K562 (cell line): ENCODE results near the gene TSHZ1. TPM values are rescaled to one million over a fixed set of nuclear protein-coding genes. Genes with fewer than 3 reads are reported as not detected.

Experiments
- ATAC-seq: fragments of 200-7000 bp; cut with Tn5 transposase; 3 replicates; pipeline ENCODE4 v1.9.1; 2020; ENCODE audit warnings: moderate library complexity
- BruUV-seq: library from RNA; stranded (reverse); fragments of 400-500 nt; replicated peaks from 2 replicates; lab custom pipeline; 2021; lab: Mats Ljungman, UMichigan
- CTCF ChIA-PET: fragments of 300-600 bp; formaldehyde crosslinking; extraction: SDS; loops from one replicate; lab custom pipeline; 2021; ENCODE audit warnings: low intra/inter-chr PET ratio; lab: Yijun Ruan, JAX
- POLR2A ChIA-PET: fragments of 300-600, 350-650 bp; sonication (Branson Sonifier 250); formaldehyde crosslinking; extraction: SDS; loops from one replicate; lab custom pipeline; 2021; ENCODE audit warnings: antibody characterized with exemption, inconsistent platforms; lab: Yijun Ruan, JAX
- DNase-seq, 4 experiments: peaks; one replicate each; pipeline versions ENCODE4 v3.0.0 to v3.0.0-alpha.2; 2011 to 2018; ENCODE audit warnings: low spot score in 3 of 4, mixed read lengths in 3 of 4; ENCODE audit errors: extremely low read depth in 1 of 4
- FAIRE-seq: peaks from 2 replicates; lab custom pipeline; 2011; peaks lifted over from hg19 to GRCh38; lab: Jason Lieb, UNC
- H2AFZ ChIP-seq: 2 replicates; pipeline ENCODE4 v1.6.0; 2011; ENCODE audit warnings: low read depth, low read length, control low read depth, inconsistent platforms
- H3K27ac ChIP-seq: fragments of 200-600 bp; 3 replicates; pipeline ENCODE4 v1.8.0; 2011; ENCODE audit warnings: low read depth, mild to moderate bottlenecking, control low read depth, inconsistent platforms, low read length, moderate library complexity, mixed read lengths; ENCODE audit errors: extremely low read depth
- H3K27me3 ChIP-seq, 2 experiments: fragments of 300-600 bp in 1 of 2; 2 replicates in 1 of 2; 3 replicates in 1 of 2; pipeline versions ENCODE4 v1.6.0 to v1.8.0; 2011; ENCODE audit warnings: inconsistent platforms in 2 of 2, low read length in 2 of 2, mild to moderate bottlenecking in 1 of 2, mixed read lengths in 1 of 2, moderate library complexity in 1 of 2; ENCODE audit not compliant: control insufficient read depth in 2 of 2, insufficient read depth in 2 of 2
- H3K36me3 ChIP-seq: fragments of 300-600 bp; 3 replicates; pipeline ENCODE4 v1.8.0; 2011; ENCODE audit warnings: mild to moderate bottlenecking, low read length, inconsistent platforms; ENCODE audit not compliant: control insufficient read depth, insufficient read depth
- H3K4me1 ChIP-seq, 2 experiments: fragments of 200-600 bp in 1 of 2; replicated peaks in 1 of 2; 2 replicates in 1 of 2; 3 replicates in 1 of 2; pipeline versions ENCODE4 v1.5.1 to v1.8.0; 2011; ENCODE audit warnings: inconsistent platforms in 2 of 2, low read length in 2 of 2, mild to moderate bottlenecking in 1 of 2, mixed read lengths in 1 of 2, moderate library complexity in 1 of 2; ENCODE audit not compliant: control insufficient read depth in 2 of 2, insufficient read depth in 2 of 2
- H3K4me2 ChIP-seq: 2 replicates; pipeline ENCODE4 v1.6.1; 2011; ENCODE audit warnings: low read length, control low read depth, inconsistent platforms, mixed read lengths; ENCODE audit not compliant: insufficient read depth
- H3K4me3 ChIP-seq: fragments of 200-600 bp; sonication (generic), shearing (Covaris generic); 2 replicates; pipeline ENCODE4 v1.5.1; 2016; ENCODE audit warnings: control low read depth, inconsistent platforms
- H3K79me2 ChIP-seq: fragments of 200-600 bp; 3 replicates; pipeline ENCODE4 v1.8.0; 2011; ENCODE audit warnings: low read length, inconsistent platforms; ENCODE audit not compliant: control insufficient read depth, insufficient read depth
- H3K9ac ChIP-seq, 2 experiments: 2 replicates each; pipeline versions ENCODE4 v1.6.0 to v1.6.1; 2011; ENCODE audit warnings: low read depth in 2 of 2, low read length in 2 of 2, control low read depth in 1 of 2, inconsistent platforms in 1 of 2, mild to moderate bottlenecking in 1 of 2, mixed read lengths in 1 of 2; ENCODE audit not compliant: insufficient read depth in 1 of 2
- H3K9me1 ChIP-seq: one replicate; pipeline ENCODE4 v1.6.0; 2011; ENCODE audit warnings: inconsistent platforms, mild to moderate bottlenecking, low read length, moderate library complexity; ENCODE audit not compliant: control insufficient read depth, insufficient read depth
- H3K9me3 ChIP-seq: replicated peaks from 2 replicates; pipeline ENCODE4 v1.5.1; 2011; ENCODE audit warnings: low read depth, low read length, inconsistent platforms; ENCODE audit not compliant: control insufficient read depth, insufficient read depth
- H4K20me1 ChIP-seq: replicated peaks from 2 replicates; pipeline ENCODE4 v1.6.1; 2011; ENCODE audit warnings: low read length, inconsistent platforms, mixed read lengths; ENCODE audit not compliant: control insufficient read depth, insufficient read depth
- ARHGAP35 ChIP-seq: fragments of 450-650 bp; IDR thresholded peaks from 2 replicates; pipeline ENCODE4 v1.6.1; 2018; ENCODE audit not compliant: partially characterized antibody
- BRF1 ChIP-seq: IDR thresholded peaks from 3 replicates; pipeline ENCODE4 v1.6.1; 2011; ENCODE audit warnings: borderline replicate concordance, mild to moderate bottlenecking; ENCODE audit not compliant: insufficient read length; ENCODE audit errors: extremely low read depth
- CBX2 ChIP-seq: fragments of 200-600 bp; sonication (generic); IDR thresholded peaks from one replicate; pipeline ENCODE4 v1.6.1; 2012; ENCODE audit warnings: mild to moderate bottlenecking, low read length, inconsistent platforms; ENCODE audit not compliant: insufficient read depth, poor library complexity, severe bottlenecking
- ELF1 ChIP-seq: fragments of 200-800 bp; sonication (Bioruptor generic); IDR thresholded peaks from 2 replicates; pipeline ENCODE4 v1.6.1; 2016; ENCODE audit warnings: missing genetic modification characterization, missing compliant biosample characterization
- FOXM1 ChIP-seq, 2 experiments: fragments of 450-650 bp in 1 of 2; sonication (generic) in 1 of 2; formaldehyde crosslinking in 1 of 2; IDR thresholded peaks; 2 replicates each; pipeline versions ENCODE4 v1.6.1 to v1.9.0; 2017 to 2022; ENCODE audit warnings: low read depth in 2 of 2, mild to moderate bottlenecking in 2 of 2, missing genetic modification reagents in 1 of 2, moderate library complexity in 1 of 2
- FUS ChIP-seq: fragments of 200-400 bp; formaldehyde crosslinking; optimal IDR thresholded peaks from 2 replicates; pipeline ENCODE3; 2017; ENCODE audit warnings: low read depth, low read length
- HOMEZ ChIP-seq: fragments of 250-450 bp; sonication (Bioruptor Pico); IDR thresholded peaks from 2 replicates; pipeline ENCODE4 v1.4.0; 2020; ENCODE audit warnings: mild to moderate bottlenecking, moderate library complexity
- KLF1 ChIP-seq: fragments of 450-650 bp; IDR thresholded peaks from 2 replicates; pipeline ENCODE4 v1.6.1; 2016; ENCODE audit warnings: missing genetic modification characterization, missing compliant biosample characterization
- MTA1 ChIP-seq: fragments of 450-650 bp; IDR thresholded peaks from 2 replicates; pipeline ENCODE4 v1.6.1; 2017; ENCODE audit warnings: borderline replicate concordance
- RNF2 ChIP-seq: sonication (generic); IDR thresholded peaks from 2 replicates; pipeline ENCODE4 v1.6.1; 2016
- SIN3A ChIP-seq, 2 experiments: fragments of 150-350 bp in 1 of 2; IDR thresholded peaks; 2 replicates each; pipeline ENCODE4 v1.6.1; 2011 to 2016; ENCODE audit warnings: borderline replicate concordance in 2 of 2, low read depth in 2 of 2, low read length in 2 of 2, mild to moderate bottlenecking in 2 of 2, moderate library complexity in 2 of 2; ENCODE audit not compliant: control insufficient read depth in 1 of 2
- SMAD1 ChIP-seq: fragments of 150-350 bp; IDR thresholded peaks from 2 replicates; pipeline ENCODE4 v1.6.1; 2014; ENCODE audit warnings: low read length, low read depth; ENCODE audit not compliant: partially characterized antibody
- SMAD4 ChIP-seq: fragments of 250-450 bp; sonication (Bioruptor Pico); conservative IDR thresholded peaks from 2 replicates; pipeline ENCODE4 v1.8.0; 2021; ENCODE audit warnings: inconsistent platforms, mild to moderate bottlenecking, moderate library complexity
- SREBF1 ChIP-seq: fragments of 150-350 bp; IDR thresholded peaks from 2 replicates; pipeline ENCODE4 v1.6.1; 2014; ENCODE audit warnings: antibody characterized with exemption, low read depth, low read length, borderline replicate concordance
- ZBTB1 ChIP-seq: sonication (generic); formaldehyde crosslinking; IDR thresholded peaks from 2 replicates; pipeline ENCODE4 v1.8.1; 2023; ENCODE audit warnings: missing genetic modification reagents, low read depth, mild to moderate bottlenecking, borderline replicate concordance
- ZNF174 ChIP-seq: fragments of 250-450 bp; sonication (Bioruptor Pico); IDR thresholded peaks from 2 replicates; pipeline ENCODE4 v1.4.0; 2020; ENCODE audit warnings: mild to moderate bottlenecking
- ZNF212 ChIP-seq: fragments of 450-650 bp; formaldehyde crosslinking; IDR thresholded peaks from 2 replicates; pipeline ENCODE4 v1.4.0; 2020; ENCODE audit warnings: mild to moderate bottlenecking
- WGBS: fragments of 100-300 bp; shearing (Covaris generic); methylation state at CpG from one replicate; pipeline ENCODE4 v1.1.6; 2016; ENCODE audit warnings: low coverage, mixed read lengths; ENCODE audit not compliant: insufficient coverage; ENCODE audit errors: missing lambda C conversion rate; 5-methylcytosine and 5-hydroxymethylcytosine counted together
- in situ Hi-C: fragments of 300-500 bp; cut with MboI; formaldehyde crosslinking; loops from 4 replicates; pipeline ENCODE4 v1.15.0; 2018; ENCODE audit warnings: inconsistent platforms, mixed read lengths
- intact Hi-C: fragments of 100-400 bp; cut with micrococcal nuclease; formaldehyde crosslinking; loops from 2 replicates; pipeline ENCODE4 v1.14.2; 2022
- polyA plus RNA-seq, 8 experiments: library from polyadenylated mRNA; depleted of rRNA in 4 of 8; stranded (reverse) in 5 of 8; unstranded in 3 of 8; fragments of >200 nt; fragmentation: Nextera tagmentation in 2 of 8; fragmentation: Illumina TruSeq in 1 of 8; extraction: Ambion mirVana in 2 of 8; extraction: Trizol in 1 of 8; gene quantifications; 2 replicates each; pipeline versions ENCODE4 v1.2.1 to v1.2.3, GENCODE V29; 2011 to 2014; ENCODE audit warnings: inconsistent platforms in 1 of 8, missing spikeins in 1 of 8
- total RNA-seq, 7 experiments: library from RNA; depleted of rRNA in 6 of 7; stranded (reverse); fragments of >200 nt in 6 of 7; fragmentation: Illumina TruSeq in 2 of 7; extraction: Trizol in 2 of 7; gene quantifications; 2 replicates each; pipeline versions ENCODE4 v1.2.1 to v1.2.3, GENCODE V29; 2011 to 2021; ENCODE audit warnings: low replicate concordance in 1 of 7
- TF ChIP-seq, protein P1 (sequence below), 2 experiments: fragments of 450-650 bp in 1 of 2; sonication (generic) in 1 of 2; formaldehyde crosslinking; conservative IDR thresholded peaks; 2 replicates each; pipeline versions ENCODE4 v1.4.0 to v1.8.1; 2020 to 2022; ENCODE audit warnings: mild to moderate bottlenecking in 1 of 2, missing genetic modification reagents in 1 of 2

The TSHZ1 gene
- total and polyA plus RNA-seq, 9 of the 15 experiments (the other 6 are each of a cell fraction or from before 2014, with no cell fraction given), result 1.1 to 7.2 (median 2.7) TPM

GRCh38 chr18:75202696-75203365, 7.8 kb upstream of the TSHZ1 start:
- no peak for FAIRE-seq
- no peak overlapping the region for H3K27ac ChIP-seq

More at GRCh38 chr18:75202696-75203365, 7.8 kb upstream of the TSHZ1 start:
- H3K27me3 ChIP-seq, result no peaks in the 10 kb centered on the region
- H3K9me1 ChIP-seq, result peaks cover 3% of the 10 kb centered on the region
- no peak overlapping the region for H3K4me3 ChIP-seq
- H3K36me3 ChIP-seq, result peaks cover 25% of the 10 kb centered on the region; the same call in 2 of the 3 replicates
- ChIA-PET POLR2A (interaction anchor here (0.9 kb wide), 1 partner anchor 8 kb away, joined by 4 read pairs; the partner anchor contains the start of gene TSHZ1), CTCF (no interaction called here)
- peaks cover 6 to 24% of the 10 kb centered on the region in 2 experiments; a peak in 4 of 5 replicates for H3K4me1 ChIP-seq
- H3K9me3 ChIP-seq, result no peaks in the 10 kb centered on the region
- H3K9ac ChIP-seq, result no peak overlapping the region
- intact Hi-C loops, result no loop called here
- DNase-seq (no peak), ATAC-seq (no peak)
- H3K4me2 ChIP-seq, result no peak overlapping the region
- H3K79me2 ChIP-seq, result peaks cover 59% of the 10 kb centered on the region
- 86% methylated on average over 5 of the region's 6 CpGs for WGBS
- no TSS peak for BruUV-seq
- in situ Hi-C loops, result no loop called here
- no peak for TF ChIP-seq ZBTB1
- TF ChIP-seq FUS, result no peak
- TF ChIP-seq FOXM1 (IDR thresholded peaks at IDR 0.05; ENCODE audit: low read depth), result no peak
- no peak for TF ChIP-seq FOXM1 (CRISPR knock-in tag; IDR thresholded peaks at IDR 0.05; ENCODE audit: low read depth)
- TF ChIP-seq, protein P1, sequence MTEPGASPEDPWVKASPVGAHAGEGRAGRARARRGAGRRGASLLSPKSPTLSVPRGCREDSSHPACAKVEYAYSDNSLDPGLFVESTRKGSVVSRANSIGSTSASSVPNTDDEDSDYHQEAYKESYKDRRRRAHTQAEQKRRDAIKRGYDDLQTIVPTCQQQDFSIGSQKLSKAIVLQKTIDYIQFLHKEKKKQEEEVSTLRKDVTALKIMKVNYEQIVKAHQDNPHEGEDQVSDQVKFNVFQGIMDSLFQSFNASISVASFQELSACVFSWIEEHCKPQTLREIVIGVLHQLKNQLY (CRISPR knock-in tag; conservative IDR thresholded peaks at IDR 0.05), result no peak
- no peak for TF ChIP-seq ZNF212 (CRISPR knock-in tag)
- TF ChIP-seq ARHGAP35, result no peak
- no peak for TF ChIP-seq SIN3A (IDR thresholded peaks at IDR 0.05; ENCODE audit: borderline replicate concordance in 2 of 2, control insufficient read depth in 1 of 2, low read depth in 2 of 2, low read length in 2 of 2)
- TF ChIP-seq ELF1 (tag), result no peak
- TF ChIP-seq HOMEZ, result no peak
- no peak for TF ChIP-seq MTA1
- no peak for TF ChIP-seq SREBF1
- TF ChIP-seq RNF2, result no peak
- no peak for TF ChIP-seq SMAD1
- TF ChIP-seq KLF1 (tag), result no peak
- TF ChIP-seq BRF1, result no peak
- no peak for TF ChIP-seq ZNF174
- TF ChIP-seq SMAD4, result no peak
- no peak for TF ChIP-seq CBX2
- H4K20me1 ChIP-seq, result no peaks in the 10 kb centered on the region
- no peak overlapping the region for H2AFZ ChIP-seq
